ENCODE measurements around the gene SP5. TPM values are rescaled to one million over a fixed set of nuclear protein-coding genes. Genes with fewer than 3 reads are reported as not detected.

SP5 gene
- total RNA-seq, 1 experiment from 2014 or later, result 161 TPM

DNA sequence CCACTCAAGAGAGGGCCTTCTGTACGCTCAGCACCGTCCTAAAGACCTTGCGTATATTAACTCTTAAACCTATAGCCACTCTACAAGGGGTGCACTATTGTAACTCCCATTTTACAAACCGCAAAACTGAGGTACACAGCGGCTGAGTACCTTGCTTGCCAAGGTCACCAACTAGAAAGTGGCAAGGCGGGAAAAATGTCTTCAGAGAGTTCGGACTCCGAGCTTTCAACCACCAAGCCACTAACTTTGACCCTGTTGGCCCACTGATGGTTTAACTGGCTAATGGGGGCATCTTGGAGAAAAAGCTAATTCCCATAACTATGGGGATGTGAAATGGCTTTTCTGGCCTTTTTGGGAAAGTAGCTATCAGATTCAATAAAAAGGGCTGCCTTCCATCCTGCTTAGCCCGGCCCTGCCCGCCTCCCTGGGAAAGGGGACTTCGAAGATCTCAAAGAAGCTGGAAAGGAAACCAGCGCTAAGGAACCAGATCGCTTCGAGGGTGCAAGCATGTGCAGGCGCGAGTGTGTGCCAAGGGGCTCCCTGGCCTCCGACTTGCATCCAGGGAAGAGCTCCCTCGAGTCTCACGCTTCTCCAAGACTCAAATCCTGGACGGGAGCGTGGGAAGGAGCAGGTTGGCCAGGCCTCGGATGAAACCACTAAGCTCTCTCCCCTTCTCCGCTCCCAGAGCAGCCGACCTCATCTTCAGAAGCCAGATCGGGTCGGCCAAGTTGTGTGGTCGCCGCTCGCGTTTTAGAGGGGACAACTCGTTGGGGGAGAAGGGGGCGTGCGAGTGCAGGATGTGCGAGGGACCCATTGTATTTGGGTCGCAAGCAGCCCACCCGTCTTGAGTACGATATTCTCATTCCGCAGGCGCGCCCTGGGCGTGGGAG is 2.2 kb upstream of the SP5 start:
- peaks cover 17% of the 10 kb centered on the region for H3K4me1 Mint-ChIP-seq (ENCODE audit: low read depth, unreplicated experiment)
- H3K36me3 ChIP-seq (ENCODE audit: control insufficient read depth, insufficient read depth, low read length), result no peaks in the 10 kb centered on the region
- CTCF ChIA-PET, result interaction anchor here (1.7 to 3.0 kb wide), 3 partner anchors 103 to 351 kb away, joined by 5 to 12 read pairs (median 7); partner anchors contain the start of gene GAD1
- peaks cover 12% of the 10 kb centered on the region for H3K9me3 Mint-ChIP-seq (ENCODE audit: unreplicated experiment)
- DNase-seq, result no peak
- H3K4me3 Mint-ChIP-seq (ENCODE audit: unreplicated experiment), result peak overlapping the region; percentile 100
- peak overlapping the region; percentile 57 for H3K27ac Mint-ChIP-seq (ENCODE audit: unreplicated experiment)
- BruUV-seq (replicated peaks), result TSS peak; percentile 3
- H3K9me3 ChIP-seq, result no peaks in the 10 kb centered on the region
- TF ChIP-seq, protein P1, sequence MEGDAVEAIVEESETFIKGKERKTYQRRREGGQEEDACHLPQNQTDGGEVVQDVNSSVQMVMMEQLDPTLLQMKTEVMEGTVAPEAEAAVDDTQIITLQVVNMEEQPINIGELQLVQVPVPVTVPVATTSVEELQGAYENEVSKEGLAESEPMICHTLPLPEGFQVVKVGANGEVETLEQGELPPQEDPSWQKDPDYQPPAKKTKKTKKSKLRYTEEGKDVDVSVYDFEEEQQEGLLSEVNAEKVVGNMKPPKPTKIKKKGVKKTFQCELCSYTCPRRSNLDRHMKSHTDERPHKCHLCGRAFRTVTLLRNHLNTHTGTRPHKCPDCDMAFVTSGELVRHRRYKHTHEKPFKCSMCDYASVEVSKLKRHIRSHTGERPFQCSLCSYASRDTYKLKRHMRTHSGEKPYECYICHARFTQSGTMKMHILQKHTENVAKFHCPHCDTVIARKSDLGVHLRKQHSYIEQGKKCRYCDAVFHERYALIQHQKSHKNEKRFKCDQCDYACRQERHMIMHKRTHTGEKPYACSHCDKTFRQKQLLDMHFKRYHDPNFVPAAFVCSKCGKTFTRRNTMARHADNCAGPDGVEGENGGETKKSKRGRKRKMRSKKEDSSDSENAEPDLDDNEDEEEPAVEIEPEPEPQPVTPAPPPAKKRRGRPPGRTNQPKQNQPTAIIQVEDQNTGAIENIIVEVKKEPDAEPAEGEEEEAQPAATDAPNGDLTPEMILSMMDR (IDR thresholded peaks at IDR 0.05; ENCODE audit: insufficient read depth in 1 of 2, low read depth in 1 of 2, low read length in 1 of 2, severe bottlenecking in 1 of 2, unreplicated experiment in 1 of 2), result no peak
- peak overlapping the region; percentile 62 for H3K4me3 ChIP-seq (ENCODE audit: low read depth, low read length)
- peaks cover 49% of the 10 kb centered on the region for H3K36me3 Mint-ChIP-seq (ENCODE audit: insufficient read depth, unreplicated experiment)
- H3K27me3 Mint-ChIP-seq (ENCODE audit: insufficient read depth, unreplicated experiment), result no peaks in the 10 kb centered on the region
- H3K4me1 ChIP-seq, result peaks cover 6% of the 10 kb centered on the region; the same call in 1 of the 2 replicates
- POLR2A ChIA-PET, result no interaction called here
- intact Hi-C loops (cut with micrococcal nuclease; ENCODE audit: unreplicated experiment), result loop anchor here (5.0 kb wide), 2 partner anchors 181 to 266 kb away; no protein-coding TSS in a partner anchor
- no peaks in the 10 kb centered on the region for H3K27me3 ChIP-seq (replicated peaks; ENCODE audit: control insufficient read depth, insufficient read depth, low read length)

DNA sequence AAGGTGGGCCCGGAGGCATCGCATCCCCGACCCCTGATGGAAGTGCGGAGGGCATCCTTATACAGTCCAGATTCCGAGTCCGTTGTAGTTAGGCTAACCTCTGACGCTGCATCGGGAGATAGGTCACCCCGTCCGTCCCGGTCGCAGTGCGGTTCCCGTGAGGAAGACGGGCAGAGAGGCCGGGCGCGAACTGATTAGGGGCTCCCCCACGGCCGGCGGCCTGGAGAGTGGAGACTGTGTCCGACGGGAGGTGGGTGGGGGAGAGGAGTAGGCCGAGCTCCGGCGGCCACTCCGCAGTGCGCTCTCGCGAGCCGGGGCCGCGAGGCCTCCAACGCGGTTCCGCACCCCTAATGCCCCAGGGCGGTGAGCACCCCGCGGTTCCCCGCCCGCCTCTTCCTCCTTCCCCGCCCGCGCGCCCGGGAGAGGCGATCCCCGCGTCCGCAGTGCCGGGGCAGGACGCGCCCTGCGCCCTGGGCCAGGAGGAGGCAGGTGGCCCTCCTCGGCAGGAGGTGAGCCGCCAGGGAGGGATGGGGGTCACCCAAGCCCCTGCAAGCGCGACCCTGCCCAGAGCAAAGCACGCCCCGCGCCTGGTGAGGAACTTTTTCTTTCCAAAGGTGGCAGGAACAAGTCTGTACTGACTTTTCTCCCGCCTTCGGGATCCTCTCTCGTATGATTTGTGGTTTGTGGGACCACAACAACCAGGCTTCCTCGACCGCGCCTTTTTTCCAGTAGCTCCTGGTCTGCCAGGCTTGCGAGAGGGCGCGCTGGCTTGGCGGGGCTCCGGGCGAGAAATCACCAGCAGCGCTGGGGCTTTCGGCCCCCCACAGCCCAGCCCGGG is 1.4 kb upstream of the SP5 start:
- TF ChIP-seq, protein P1 (IDR thresholded peaks at IDR 0.05; ENCODE audit: insufficient read depth in 1 of 2, low read depth in 1 of 2, low read length in 1 of 2, severe bottlenecking in 1 of 2, unreplicated experiment in 1 of 2), result no peak
- intact Hi-C loops (cut with micrococcal nuclease; ENCODE audit: unreplicated experiment), result loop anchor here (2.0 to 5.0 kb wide), 4 partner anchors 181 to 315 kb away; no protein-coding TSS in a partner anchor
- Histone ChIP-seq H3K9me3 (no peaks in the 10 kb centered on the region), H3K4me1 (peaks cover 6% of the 10 kb centered on the region; the same call in 1 of the 2 replicates), H3K36me3 (ENCODE audit: control insufficient read depth, insufficient read depth, low read length) (no peaks in the 10 kb centered on the region), H3K4me3 (ENCODE audit: low read depth, low read length) (peak overlapping the region; percentile 62), H3K27me3 (replicated peaks; ENCODE audit: control insufficient read depth, insufficient read depth, low read length) (no peaks in the 10 kb centered on the region)
- Mint-ChIP-seq H3K36me3 (ENCODE audit: insufficient read depth, unreplicated experiment) (peaks cover 58% of the 10 kb centered on the region), H3K9me3 (ENCODE audit: unreplicated experiment) (peaks cover 12% of the 10 kb centered on the region), H3K27me3 (ENCODE audit: insufficient read depth, unreplicated experiment) (no peaks in the 10 kb centered on the region), H3K27ac (ENCODE audit: unreplicated experiment) (peak overlapping the region; percentile 84), H3K4me3 (ENCODE audit: unreplicated experiment) (peak overlapping the region; percentile 100), H3K4me1 (ENCODE audit: low read depth, unreplicated experiment) (peaks cover 11% of the 10 kb centered on the region)
- ChIA-PET POLR2A (no interaction called here), CTCF (interaction anchor here (3.0 kb wide), 1 partner anchor 103 kb away, joined by 12 read pairs; the partner anchor contains the start of gene GAD1)
- no TSS peak for BruUV-seq (replicated peaks)
- peak in 1 of 2 experiments; percentile 42 for DNase-seq

All from Caco-2 (cell line).